SHP77 treated with DMSO at 0.1 percent for 48 hours (cell line): ENCODE results near the gene CKLF.
A peak's percentile ranks its signal among the peaks of the same experiment; 100 is the strongest.
"Not testable (repeated sequence)": the region's sequence is repeated elsewhere in the genome, so short reads cannot be mapped to it uniquely, and the experiment has no call there.

Experiments used
- DNase-seq: peaks from one replicate; lab custom pipeline; 2025; lab: John Stamatoyannopoulos, UW

The CKLF gene, protein sequence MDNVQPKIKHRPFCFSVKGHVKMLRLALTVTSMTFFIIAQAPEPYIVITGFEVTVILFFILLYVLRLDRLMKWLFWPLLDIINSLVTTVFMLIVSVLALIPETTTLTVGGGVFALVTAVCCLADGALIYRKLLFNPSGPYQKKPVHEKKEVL

GRCh38 chr16:66552286-66553177, at the start of gene CKLF:
Gene CKLF (plus strand): TSS chr16:66552576. CDS start chr16:66552716, 140 bp downstream.
- peak; percentile 74 for DNase-seq

DNA sequence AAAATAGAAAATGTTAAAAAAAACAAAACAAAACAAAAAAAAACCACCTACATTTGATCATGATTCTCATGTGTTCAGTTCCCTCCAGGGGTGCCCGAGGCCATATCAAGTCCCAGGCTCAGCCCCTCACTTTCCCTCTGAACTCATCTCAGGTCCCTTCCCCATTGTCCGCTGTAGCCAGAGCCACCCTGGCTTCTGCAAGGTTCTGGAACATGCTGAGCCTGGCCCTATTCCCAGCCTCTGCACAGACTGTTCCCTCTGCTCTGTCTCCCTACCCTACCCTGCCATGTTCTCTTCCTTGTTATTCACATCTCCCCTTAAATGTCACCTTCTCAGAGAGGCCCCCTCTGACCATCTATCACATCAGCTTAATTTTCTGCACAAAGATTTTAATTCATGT, 49.3 kb upstream of the CKLF start:
- DNase-seq, result no peak

DNA sequence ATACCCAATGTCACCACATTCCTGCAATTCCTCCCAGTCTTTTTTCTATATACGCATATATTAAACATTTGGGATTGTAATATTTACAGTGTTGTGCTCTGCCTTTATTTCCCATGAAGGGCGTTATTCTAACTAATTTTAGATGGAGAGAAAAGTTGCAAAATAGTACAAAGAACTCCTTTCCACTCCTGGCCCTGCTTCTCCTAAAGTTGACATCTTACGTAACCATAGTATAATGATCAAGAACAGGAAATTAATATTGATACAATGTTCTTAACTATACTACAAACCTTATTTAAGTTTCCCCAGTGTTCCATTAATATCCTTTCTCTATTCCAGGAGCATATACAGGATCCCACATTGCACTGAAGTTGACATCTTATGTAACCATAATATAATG, 48.8 kb upstream of the CKLF start:
- no peak for DNase-seq

- no peak for DNase-seq
These were observed 44.6 kb upstream of the CKLF start for GRCh38 chr16:66507731-66508239.

GRCh38 chr16:66508248-66508913, 44.0 kb upstream of the CKLF start:
- no peak for DNase-seq

DNA sequence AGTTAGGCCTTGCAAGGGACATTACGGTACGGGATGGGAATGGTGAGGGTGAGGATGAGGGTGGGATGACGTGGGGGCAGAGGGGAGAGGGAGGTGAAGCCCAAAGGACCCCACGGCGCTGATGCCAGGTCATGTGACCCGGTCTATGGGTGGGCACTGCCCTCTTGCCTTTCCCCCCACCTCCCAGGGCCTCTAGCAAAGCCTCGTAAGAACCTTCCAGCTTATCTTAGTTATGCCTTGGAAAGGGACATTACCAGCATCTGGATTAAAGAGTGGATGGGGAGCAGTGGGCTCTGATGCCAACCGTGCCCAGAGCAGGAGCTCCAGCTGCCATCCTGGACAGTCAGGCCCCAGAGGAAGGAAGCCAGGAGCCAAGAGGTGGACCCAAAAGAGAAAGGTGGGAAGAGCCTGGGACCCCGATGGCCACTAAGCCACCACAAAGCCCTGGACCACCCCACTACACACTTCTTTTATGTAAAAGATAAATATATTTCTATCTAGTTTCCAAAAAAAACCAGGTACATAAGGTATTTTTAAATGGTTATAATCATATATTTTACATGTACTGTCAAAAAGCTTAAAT, 43.4 kb upstream of the CKLF start:
- no peak for DNase-seq

DNA sequence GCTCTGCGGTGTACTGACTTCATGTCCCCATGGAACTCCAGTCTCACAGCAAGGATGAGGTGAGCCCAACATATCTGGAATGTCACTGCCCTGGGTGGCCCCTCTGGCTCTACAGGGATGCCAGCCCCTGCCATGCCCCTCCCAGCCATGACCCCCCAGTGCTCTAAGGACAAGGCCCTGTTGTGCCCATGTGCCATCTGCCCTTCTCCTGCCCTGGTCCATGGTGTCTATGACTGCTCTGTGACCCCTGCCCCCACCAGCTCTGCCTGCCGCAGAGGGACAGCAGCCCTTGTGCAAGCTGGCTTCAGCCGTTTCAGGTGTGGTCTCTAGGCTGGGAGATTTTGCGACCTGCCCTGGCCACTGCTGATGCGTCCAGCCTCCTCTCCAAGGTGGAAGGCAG, 42.8 kb upstream of the CKLF start:
- DNase-seq, result no peak

- no peak for DNase-seq
These were observed 42.1 kb upstream of the CKLF start for GRCh38 chr16:66510298-66510697.

- no peak for DNase-seq
These were observed 41.4 kb upstream of the CKLF start for GRCh38 chr16:66510711-66511601.

GRCh38 chr16:66511602-66512271, 40.6 kb upstream of the CKLF start:
- DNase-seq, result no peak

- DNase-seq, result no peak
These were observed 39.9 kb upstream of the CKLF start for GRCh38 chr16:66512272-66513110.

DNA sequence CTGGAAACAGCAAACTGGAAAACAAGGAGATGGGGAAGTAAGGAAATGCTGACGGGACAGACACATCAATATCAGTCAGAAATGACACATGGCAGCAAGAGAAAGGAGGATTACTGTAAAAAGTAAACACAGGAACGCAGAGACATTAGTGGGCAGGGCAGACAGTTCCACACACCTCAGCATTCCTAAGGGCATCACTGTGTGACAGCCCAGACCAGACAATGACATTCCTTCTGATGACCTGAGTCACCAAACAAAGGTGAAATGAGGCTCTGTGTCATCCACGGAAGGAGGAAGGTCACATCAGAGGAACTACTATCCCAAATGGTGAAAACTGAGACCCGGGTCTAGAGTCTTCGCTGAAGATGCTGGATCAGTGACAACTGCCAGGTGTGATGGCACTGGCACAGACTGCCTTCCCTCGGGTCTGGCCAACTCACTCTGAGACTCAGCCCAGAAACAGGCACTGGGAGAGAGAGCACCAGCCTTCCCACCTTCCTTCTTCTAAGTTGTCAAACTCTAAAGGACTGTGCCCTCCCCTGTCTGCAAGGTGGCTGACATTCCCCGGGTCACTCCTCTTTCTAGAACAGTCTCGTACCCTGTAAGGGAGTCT, 39.2 kb upstream of the CKLF start:
- DNase-seq, result no peak

GRCh38 chr16:66514391-66514790, 38.0 kb upstream of the CKLF start:
- DNase-seq, result not testable (repeated sequence)

- not testable (repeated sequence) for DNase-seq
These were observed 37.3 kb upstream of the CKLF start for GRCh38 chr16:66514980-66515595.

- no peak for DNase-seq
These were observed 36.5 kb upstream of the CKLF start for GRCh38 chr16:66515596-66516508.

- DNase-seq, result no peak
These were observed 35.9 kb upstream of the CKLF start for GRCh38 chr16:66516509-66516807.

- DNase-seq, result peak; percentile 90
These were observed 35.4 kb upstream of the CKLF start for GRCh38 chr16:66516808-66517585.
